Osteocyte (in vitro differentiated cells): ENCODE results near the gene TOP3B. TPM values are rescaled to one million over a fixed set of nuclear protein-coding genes. Genes with fewer than 3 reads are reported as not detected.
"Not testable (repeated sequence)": the region's sequence is repeated elsewhere in the genome, so short reads cannot be mapped to it uniquely, and the experiment has no call there.

Experiments
- DNase-seq: peaks from one replicate; pipeline ENCODE4 v3.0.0; 2021; ENCODE audit warnings: mixed read lengths; ENCODE audit not compliant: unreplicated experiment; ENCODE audit errors: extremely low spot score
- H3K27ac Mint-ChIP-seq: one replicate; pipeline ENCODE4 v1.8.0; 2021; ENCODE audit warnings: mild to moderate bottlenecking, mixed read lengths; ENCODE audit not compliant: unreplicated experiment
- H3K27me3 Mint-ChIP-seq: one replicate; pipeline ENCODE4 v1.8.0; 2021; ENCODE audit warnings: mixed read lengths; ENCODE audit not compliant: unreplicated experiment
- H3K36me3 Mint-ChIP-seq: one replicate; pipeline ENCODE4 v1.8.0; 2021; ENCODE audit warnings: mixed read lengths; ENCODE audit not compliant: unreplicated experiment
- H3K4me1 Mint-ChIP-seq: one replicate; pipeline ENCODE4 v1.8.0; 2021; ENCODE audit warnings: mixed read lengths; ENCODE audit not compliant: unreplicated experiment
- H3K4me3 Mint-ChIP-seq: one replicate; pipeline ENCODE4 v1.8.0; 2021; ENCODE audit warnings: mild to moderate bottlenecking, moderate library complexity, mixed read lengths; ENCODE audit not compliant: unreplicated experiment
- H3K9me3 Mint-ChIP-seq: one replicate; pipeline ENCODE4 v1.8.0; 2021; ENCODE audit warnings: mixed read lengths; ENCODE audit not compliant: unreplicated experiment
- total RNA-seq: library from RNA; stranded (reverse); gene quantifications from 2 replicates; pipeline ENCODE4 v1.2.1, GENCODE V29; 2021
- TF ChIP-seq, protein P1 (sequence below): fragments of 200-600 bp; sonication (generic); IDR thresholded peaks from 2 replicates; pipeline ENCODE4 v1.5.0; 2021; ENCODE audit warnings: antibody characterized with exemption, mild to moderate bottlenecking, moderate library complexity

The TOP3B gene
- total RNA-seq, 1 donor from 2014 or later: 46.0 TPM

GRCh38 chr22:21943571-21944448, 38.8 kb downstream of the TOP3B start:
- no peak for DNase-seq
- TF ChIP-seq, protein P1, sequence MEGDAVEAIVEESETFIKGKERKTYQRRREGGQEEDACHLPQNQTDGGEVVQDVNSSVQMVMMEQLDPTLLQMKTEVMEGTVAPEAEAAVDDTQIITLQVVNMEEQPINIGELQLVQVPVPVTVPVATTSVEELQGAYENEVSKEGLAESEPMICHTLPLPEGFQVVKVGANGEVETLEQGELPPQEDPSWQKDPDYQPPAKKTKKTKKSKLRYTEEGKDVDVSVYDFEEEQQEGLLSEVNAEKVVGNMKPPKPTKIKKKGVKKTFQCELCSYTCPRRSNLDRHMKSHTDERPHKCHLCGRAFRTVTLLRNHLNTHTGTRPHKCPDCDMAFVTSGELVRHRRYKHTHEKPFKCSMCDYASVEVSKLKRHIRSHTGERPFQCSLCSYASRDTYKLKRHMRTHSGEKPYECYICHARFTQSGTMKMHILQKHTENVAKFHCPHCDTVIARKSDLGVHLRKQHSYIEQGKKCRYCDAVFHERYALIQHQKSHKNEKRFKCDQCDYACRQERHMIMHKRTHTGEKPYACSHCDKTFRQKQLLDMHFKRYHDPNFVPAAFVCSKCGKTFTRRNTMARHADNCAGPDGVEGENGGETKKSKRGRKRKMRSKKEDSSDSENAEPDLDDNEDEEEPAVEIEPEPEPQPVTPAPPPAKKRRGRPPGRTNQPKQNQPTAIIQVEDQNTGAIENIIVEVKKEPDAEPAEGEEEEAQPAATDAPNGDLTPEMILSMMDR: no peak
- no peak overlapping the region for H3K4me3 Mint-ChIP-seq

GRCh38 chr22:21942407-21943343, 39.9 kb downstream of the TOP3B start:
- peaks cover 10% of the 10 kb centered on the region for H3K36me3 Mint-ChIP-seq
- TF ChIP-seq, protein P1: no peak
- H3K4me3 Mint-ChIP-seq: peak overlapping the region; percentile 10
- DNase-seq: no peak
- H3K4me1 Mint-ChIP-seq: peaks cover 69% of the 10 kb centered on the region
- peak overlapping the region; percentile 92 for H3K27ac Mint-ChIP-seq
- no peaks in the 10 kb centered on the region for H3K27me3 Mint-ChIP-seq
- no peaks in the 10 kb centered on the region for H3K9me3 Mint-ChIP-seq

More at GRCh38 chr22:21943571-21944448, 38.8 kb downstream of the TOP3B start:
- Mint-ChIP-seq H3K36me3 (peaks cover 10% of the 10 kb centered on the region), H3K27ac (no peak overlapping the region), H3K9me3 (no peaks in the 10 kb centered on the region), H3K4me1 (peaks cover 63% of the 10 kb centered on the region), H3K27me3 (no peaks in the 10 kb centered on the region)

- DNase-seq: no peak
- H3K4me1 Mint-ChIP-seq: peaks cover 67% of the 10 kb centered on the region
- H3K27me3 Mint-ChIP-seq: no peaks in the 10 kb centered on the region
- H3K36me3 Mint-ChIP-seq: peaks cover 10% of the 10 kb centered on the region
- H3K9me3 Mint-ChIP-seq: no peaks in the 10 kb centered on the region
- TF ChIP-seq, protein P1: no peak
- peak overlapping the region; percentile 92 for H3K27ac Mint-ChIP-seq
- no peak overlapping the region for H3K4me3 Mint-ChIP-seq
Observed at GRCh38 chr22:21941921-21942320, 40.7 kb downstream of the TOP3B start.

DNA sequence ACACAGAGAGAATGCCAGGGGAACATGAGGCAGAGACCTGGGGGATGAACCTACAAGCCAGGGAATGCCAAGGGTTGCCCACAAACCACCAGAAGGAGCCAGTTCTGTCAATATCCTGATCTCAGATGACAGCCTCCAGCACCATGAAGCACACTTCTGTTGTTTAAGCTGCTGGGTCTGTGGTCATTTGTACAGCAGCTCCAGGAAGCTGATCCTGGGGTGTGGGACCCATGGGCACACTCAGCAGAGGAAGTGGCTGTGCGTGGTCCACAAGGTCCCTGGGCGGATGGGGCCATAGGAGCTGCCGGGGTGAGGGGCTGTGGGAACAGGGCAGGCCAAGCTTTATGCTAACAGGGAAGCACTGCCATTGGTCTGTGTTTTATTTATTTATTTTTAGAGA, 42.1 kb downstream of the TOP3B start:
- H3K27ac Mint-ChIP-seq: no peak overlapping the region
- no peaks in the 10 kb centered on the region for H3K9me3 Mint-ChIP-seq
- peaks cover 70% of the 10 kb centered on the region for H3K4me1 Mint-ChIP-seq
- no peak overlapping the region for H3K4me3 Mint-ChIP-seq
- peaks cover 5% of the 10 kb centered on the region for H3K36me3 Mint-ChIP-seq
- no peak for DNase-seq
- TF ChIP-seq, protein P1: no peak
- H3K27me3 Mint-ChIP-seq: no peaks in the 10 kb centered on the region

DNA sequence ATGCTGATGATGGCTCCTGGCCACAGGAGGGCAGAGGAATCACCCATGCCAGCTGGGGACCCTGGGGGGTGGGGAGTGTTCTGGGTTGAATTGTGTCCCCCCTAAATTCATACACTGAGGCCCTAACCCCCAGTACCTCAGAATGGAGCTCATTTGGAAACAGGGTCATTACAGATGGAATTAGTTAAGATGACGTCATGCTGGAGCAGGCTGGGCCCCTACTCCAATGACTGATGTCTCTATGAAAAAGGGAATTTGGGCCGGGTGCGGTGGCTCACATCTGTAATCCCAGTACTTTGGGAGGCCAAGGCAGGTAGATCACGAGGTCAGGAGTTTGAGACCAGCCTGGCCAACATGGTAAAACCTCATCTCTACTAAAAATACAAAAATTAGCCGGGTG, 42.7 kb downstream of the TOP3B start:
- H3K4me3 Mint-ChIP-seq, H3K27me3 Mint-ChIP-seq, H3K36me3 Mint-ChIP-seq, H3K9me3 Mint-ChIP-seq, DNase-seq: not testable (repeated sequence)
- peaks cover 69% of the 10 kb centered on the region for H3K4me1 Mint-ChIP-seq
- peak overlapping the region; percentile 52 for H3K27ac Mint-ChIP-seq
